ENCODE results near the gene MMP23B.
A peak's percentile ranks its signal among the peaks of the same experiment; 100 is the strongest.
"Not testable (repeated sequence)": the region's sequence is repeated elsewhere in the genome, so short reads cannot be mapped to it uniquely, and the experiment has no call there.

Gene MMP23B

GRCh38 chr1:1671365-1672119 lies 39.6 kb downstream of the MMP23B start:
- no peak for DNase-seq

- DNase-seq = no peak
Measured at GRCh38 chr1:1672181-1672965, 40.4 kb downstream of the MMP23B start.

GRCh38 chr1:1674806-1675205 lies 42.8 kb downstream of the MMP23B start:
- not testable (repeated sequence) for DNase-seq

GRCh38 chr1:1675218-1675617 lies 43.2 kb downstream of the MMP23B start:
- DNase-seq = not testable (repeated sequence)

- not testable (repeated sequence) for DNase-seq
Measured at GRCh38 chr1:1676087-1676486, 44.1 kb downstream of the MMP23B start.

- peak; percentile 56 for DNase-seq
Measured at GRCh38 chr1:1677718-1678580, 46.0 kb downstream of the MMP23B start.

- peak; percentile 81 for DNase-seq
Measured at GRCh38 chr1:1678581-1679380, 46.8 kb downstream of the MMP23B start.

GRCh38 chr1:1680031-1680911 lies 48.3 kb downstream of the MMP23B start:
- DNase-seq = no peak

- DNase-seq = no peak
Measured at GRCh38 chr1:1680912-1681273, 48.9 kb downstream of the MMP23B start.

- DNase-seq = no peak
Measured at GRCh38 chr1:1683104-1683905, 51.3 kb downstream of the MMP23B start.
